A549 (cell line): ENCODE measurements around the gene TP53I3. TPM values are rescaled to one million over a fixed set of nuclear protein-coding genes. Genes with fewer than 3 reads are reported as not detected.

Experiments used
- ATAC-seq, 2 experiments: fragments of 200-7000 bp in 1 of 2; fragments of >200 bp in 1 of 2; cut with Nextera tagmentation in 1 of 2; cut with Tn5 transposase in 1 of 2; 3 replicates each; pipeline versions ENCODE4 v1.8.0 to v1.9.1; 2018 to 2020; ENCODE audit warnings: mild to moderate bottlenecking in 1 of 2, moderate library complexity in 1 of 2
- CTCF ChIA-PET: fragments of 300-600 bp; sonication (Branson Sonifier 250); formaldehyde crosslinking; extraction: SDS; loops from one replicate; lab custom pipeline; 2021; ENCODE audit warnings: antibody characterized with exemption, inconsistent platforms; lab: Yijun Ruan, JAX
- POLR2A ChIA-PET: fragments of 350-600 bp; formaldehyde crosslinking; extraction: SDS; loops from one replicate; lab custom pipeline; 2021; ENCODE audit warnings: antibody characterized with exemption, inconsistent platforms; lab: Yijun Ruan, JAX
- DNase-seq, 2 experiments: peaks; one replicate each; pipeline versions ENCODE4 v3.0.0 to v3.0.0-alpha.2; 2011 to 2016; ENCODE audit warnings: low read depth in 1 of 2, low spot score in 1 of 2
- FAIRE-seq: peaks from 2 replicates; lab custom pipeline; 2011; peaks lifted over from hg19 to GRCh38; lab: Jason Lieb, UNC
- H3K27ac ChIP-seq, 2 experiments: fragments of >200 bp; sonication (Bioruptor Twin); formaldehyde crosslinking; 3 replicates each; pipeline ENCODE4 v1.5.1; 2016 to 2017
- H3K4me1 ChIP-seq: fragments of >200 bp; sonication (Bioruptor Twin); formaldehyde crosslinking; 3 replicates; pipeline ENCODE4 v1.6.1; 2016
- H3K4me2 ChIP-seq: fragments of >200 bp; sonication (Bioruptor Twin); formaldehyde crosslinking; 3 replicates; pipeline ENCODE4 v1.6.1; 2016
- H3K4me3 ChIP-seq: fragments of >200 bp; sonication (Bioruptor Twin); formaldehyde crosslinking; 3 replicates; pipeline ENCODE4 v1.5.1; 2016
- H3K9me3 ChIP-seq: fragments of >200 bp; sonication (Bioruptor Twin); formaldehyde crosslinking; 3 replicates; pipeline ENCODE4 v1.6.1; 2016
- BHLHE40 ChIP-seq: IDR thresholded peaks from 2 replicates; pipeline ENCODE4 v1.6.1; 2012; ENCODE audit warnings: low read depth, low read length, inconsistent platforms
- FOSB ChIP-seq: fragments of 250-450 bp; sonication (Bioruptor Pico); IDR thresholded peaks from 2 replicates; pipeline ENCODE4 v1.5.0; 2020; ENCODE audit warnings: mild to moderate bottlenecking, moderate library complexity
- FOXS1 ChIP-seq: fragments of 250-450 bp; sonication (Bioruptor Pico); IDR thresholded peaks from 2 replicates; pipeline ENCODE4 v1.5.0; 2020; ENCODE audit warnings: mild to moderate bottlenecking, moderate library complexity
- WGBS: methylation state at CpG from one replicate; pipeline ENCODE4 v1.1.6; 2017; ENCODE audit errors: missing lambda C conversion rate; 5-methylcytosine and 5-hydroxymethylcytosine counted together
- polyA plus RNA-seq, 4 experiments: library from polyadenylated mRNA; depleted of rRNA in 3 of 4; stranded (reverse); fragments of >200 nt; fragmentation: RNase III in 1 of 4; extraction: RNeasy Plus Mini Kit Qiagen cat#74134 plus additional on column Dnase treatment in 1 of 4; gene quantifications; 2 replicates in 3 of 4; 3 replicates in 1 of 4; pipeline ENCODE4 v1.2.3, GENCODE V29; 2011 to 2017
- small RNA-seq, 6 experiments: library from RNA; depleted of rRNA; stranded (forward); fragments of <200 nt; gene quantifications; one replicate each; pipeline ENCODE3, GENCODE V24; 2012
- TF ChIP-seq, protein P1 (sequence below): IDR thresholded peaks from 2 replicates; pipeline ENCODE4 v1.6.1; 2012

The TP53I3 gene
- polyA plus RNA-seq, 2 of the 4 experiments (the other 2 are of a cell fraction): 93.7 to 173 TPM

- no peak for DNase-seq
- WGBS: 82% methylated on average over 4 of the region's 4 CpGs
- FAIRE-seq: no peak
- Histone ChIP-seq H3K9me3 (no peaks in the 10 kb centered on the region), H3K4me3 (no peak overlapping the region), H3K27ac (no peak overlapping the region), H3K4me2 (no peak overlapping the region), H3K4me1 (peaks cover 3% of the 10 kb centered on the region; the same call in 2 of the 3 replicates)
- ChIA-PET POLR2A (no interaction called here), CTCF (interaction anchor here (2.0 to 2.2 kb wide), 2 partner anchors 20 to 43 kb away, joined by 9 read pairs; partner anchors contain the start of gene TP53I3)
- TF ChIP-seq FOXS1 (CRISPR knock-in tag) (no peak), BHLHE40 (no peak)
- ATAC-seq: no peak
Observed at GRCh38 chr2:24040511-24040910, 44.1 kb downstream of the TP53I3 start.

DNA sequence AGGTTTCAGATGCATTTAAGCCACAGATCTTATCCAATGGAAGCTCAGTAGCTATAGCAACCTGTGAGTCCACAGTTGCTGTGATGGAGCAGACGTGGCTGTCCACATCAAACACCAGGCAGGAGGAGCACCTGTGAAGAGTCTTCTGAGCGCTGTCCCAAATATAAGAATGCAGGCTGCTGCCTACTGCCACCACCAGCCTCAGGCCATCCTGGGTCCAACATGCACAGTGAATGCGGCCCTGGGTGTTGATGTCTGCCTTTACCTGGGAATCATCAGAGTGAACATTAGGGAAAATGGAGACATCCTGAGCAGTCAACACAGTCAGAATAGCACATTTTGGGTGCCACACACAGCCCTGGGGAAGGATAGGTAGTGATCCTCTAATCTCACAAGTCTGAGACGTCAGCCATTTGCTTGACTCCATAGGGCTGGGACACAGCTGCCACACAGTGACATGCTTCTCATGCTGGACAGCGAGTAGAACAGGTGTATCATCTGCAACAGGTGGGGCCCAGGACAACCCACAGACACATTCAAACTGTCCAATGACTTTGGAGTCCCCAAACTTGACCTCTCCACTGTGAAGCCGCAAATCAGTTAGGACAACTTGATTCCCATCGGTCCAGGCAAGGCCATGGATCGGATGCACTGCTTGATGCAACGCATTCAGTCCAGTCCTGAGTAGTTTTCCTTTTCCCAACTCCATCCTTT, 45.7 kb downstream of the TP53I3 start:
- Histone ChIP-seq H3K27ac (no peak overlapping the region), H3K9me3 (no peaks in the 10 kb centered on the region)
- TF ChIP-seq, protein P1, sequence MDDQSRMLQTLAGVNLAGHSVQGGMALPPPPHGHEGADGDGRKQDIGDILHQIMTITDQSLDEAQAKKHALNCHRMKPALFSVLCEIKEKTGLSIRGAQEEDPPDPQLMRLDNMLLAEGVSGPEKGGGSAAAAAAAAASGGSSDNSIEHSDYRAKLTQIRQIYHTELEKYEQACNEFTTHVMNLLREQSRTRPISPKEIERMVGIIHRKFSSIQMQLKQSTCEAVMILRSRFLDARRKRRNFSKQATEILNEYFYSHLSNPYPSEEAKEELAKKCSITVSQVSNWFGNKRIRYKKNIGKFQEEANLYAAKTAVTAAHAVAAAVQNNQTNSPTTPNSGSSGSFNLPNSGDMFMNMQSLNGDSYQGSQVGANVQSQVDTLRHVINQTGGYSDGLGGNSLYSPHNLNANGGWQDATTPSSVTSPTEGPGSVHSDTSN: no peak
- TF ChIP-seq FOSB (CRISPR knock-in tag): no peak
- TF ChIP-seq, all 56 proteins: peak for 0
- FAIRE-seq (no peak), DNase-seq (no peak), ATAC-seq (peak; percentile 23 to 64; a peak in 2 of 6 replicates)
- 92% methylated on average over 9 of the region's 9 CpGs for WGBS
- H3K4me2 ChIP-seq: no peak overlapping the region
- H3K4me1 ChIP-seq: 0 out of 3 replicates have a peak, but pooled peaks cover 2% of the 10 kb centered on the region
- H3K4me3 ChIP-seq: no peak overlapping the region
- ChIA-PET CTCF (interaction anchor here (1.0 to 2.1 kb wide), 3 partner anchors 14 to 112 kb away, joined by 3 to 10 read pairs (median 3); partner anchors contain the start of gene ATAD2B), POLR2A (no interaction called here)

Small RNA genes within 50 kb of the gene (small RNA-seq; reads per million reads assigned to genes)
- gene RNU6-370P: 0 reads per million in 6 experiments

Other genes with a start within 250 kb of the TP53I3 start
- 8.7 and 13.1 TPM in 2 replicates for gene ATAD2B, start 157.7 kb downstream of the TP53I3 start, polyA plus RNA-seq (2011; rRNA removed)
- 5.4 TPM in 3 replicates for gene ATAD2B, start 157.7 kb downstream of the TP53I3 start, polyA plus RNA-seq (2017; fragmentation: RNase III; extraction: RNeasy Plus Mini Kit Qiagen cat#74134 plus additional on column Dnase treatment)
- 18.3 and 25.4 TPM in 2 replicates for gene UBXN2A, start 144.4 kb downstream of the TP53I3 start, polyA plus RNA-seq (2011; rRNA removed)
- 13.7 to 15.6 TPM (median 15.5 TPM) in 3 replicates for gene UBXN2A, start 144.4 kb downstream of the TP53I3 start, polyA plus RNA-seq (2017; fragmentation: RNase III; extraction: RNeasy Plus Mini Kit Qiagen cat#74134 plus additional on column Dnase treatment)
- gene MFSD2B, start 74.7 kb downstream of the TP53I3 start, polyA plus RNA-seq (2011; rRNA removed): 0.09 and 0.15 TPM in 2 replicates
- 0.17 to 0.36 TPM (median 0.25 TPM) in 3 replicates for gene MFSD2B, start 74.7 kb downstream of the TP53I3 start, polyA plus RNA-seq (2017; fragmentation: RNase III; extraction: RNeasy Plus Mini Kit Qiagen cat#74134 plus additional on column Dnase treatment)
- 20.8 and 30.1 TPM in 2 replicates for gene WDCP, start 37.4 kb downstream of the TP53I3 start, polyA plus RNA-seq (2011; rRNA removed)
- 12.1 to 12.9 TPM (median 12.7 TPM) in 3 replicates for gene WDCP, start 37.4 kb downstream of the TP53I3 start, polyA plus RNA-seq (2017; fragmentation: RNase III; extraction: RNeasy Plus Mini Kit Qiagen cat#74134 plus additional on column Dnase treatment)
- gene FKBP1B, start 35.1 kb downstream of the TP53I3 start, polyA plus RNA-seq (2011; rRNA removed): 16.1 and 23.4 TPM in 2 replicates
- gene FKBP1B, start 35.1 kb downstream of the TP53I3 start, polyA plus RNA-seq (2017; fragmentation: RNase III; extraction: RNeasy Plus Mini Kit Qiagen cat#74134 plus additional on column Dnase treatment): 8.5 to 9.1 TPM (median 8.9 TPM) in 3 replicates
- 296 and 315 TPM in 2 replicates for gene SF3B6, start 8.5 kb downstream of the TP53I3 start, polyA plus RNA-seq (2011; rRNA removed)
- gene SF3B6, start 8.5 kb downstream of the TP53I3 start, polyA plus RNA-seq (2017; fragmentation: RNase III; extraction: RNeasy Plus Mini Kit Qiagen cat#74134 plus additional on column Dnase treatment): 244 to 276 TPM (median 260 TPM) in 3 replicates
- gene PFN4, start 38.5 kb upstream of the TP53I3 start, polyA plus RNA-seq (2011; rRNA removed): 2.0 and 2.3 TPM in 2 replicates
- gene PFN4, start 38.5 kb upstream of the TP53I3 start, polyA plus RNA-seq (2017; fragmentation: RNase III; extraction: RNeasy Plus Mini Kit Qiagen cat#74134 plus additional on column Dnase treatment): 1.2 to 1.6 TPM (median 1.6 TPM) in 3 replicates
- gene FAM228B, start 38.6 kb upstream of the TP53I3 start, polyA plus RNA-seq (2011; rRNA removed): 7.6 and 8.2 TPM in 2 replicates
- 3.0 to 4.9 TPM (median 3.8 TPM) in 3 replicates for gene FAM228B, start 38.6 kb upstream of the TP53I3 start, polyA plus RNA-seq (2017; fragmentation: RNase III; extraction: RNeasy Plus Mini Kit Qiagen cat#74134 plus additional on column Dnase treatment)
- 0.13 TPM in 1 of 2 replicates, not detected in the other for gene FAM228A, start 90.2 kb upstream of the TP53I3 start, polyA plus RNA-seq (2011; rRNA removed)
- not detected in 3 replicates for gene FAM228A, start 90.2 kb upstream of the TP53I3 start, polyA plus RNA-seq (2017; fragmentation: RNase III; extraction: RNeasy Plus Mini Kit Qiagen cat#74134 plus additional on column Dnase treatment)